ENCODE results near the gene DOCK10.

DOCK10 gene

GRCh38 chr2:225017098-225017685 is 25.1 kb downstream of the DOCK10 start:
- Histone ChIP-seq H3K9me3 (ENCODE audit: control insufficient read depth, low read length) (no peaks in the 10 kb centered on the region), H3K36me3 (ENCODE audit: control insufficient read depth, insufficient read depth, low read length) (peaks cover 3% of the 10 kb centered on the region), H3K4me1 (ENCODE audit: control insufficient read depth, insufficient read depth, low read length, poor library complexity, severe bottlenecking) (peaks cover 13% of the 10 kb centered on the region), H3K27ac (ENCODE audit: insufficient read depth, low read length, poor library complexity, severe bottlenecking) (no peak overlapping the region), H3K27me3 (replicated peaks; ENCODE audit: control insufficient read depth, insufficient read depth, low read length, poor library complexity, severe bottlenecking) (no peaks in the 10 kb centered on the region), H3K4me3 (ENCODE audit: insufficient read depth, low read depth, low read length, poor library complexity, severe bottlenecking) (no peak overlapping the region)
- no peak for DNase-seq

- Histone ChIP-seq H3K36me3 (ENCODE audit: control insufficient read depth, insufficient read depth, low read length) (peaks cover 3% of the 10 kb centered on the region), H3K27ac (ENCODE audit: insufficient read depth, low read length, poor library complexity, severe bottlenecking) (peak overlapping the region; percentile 40), H3K4me3 (ENCODE audit: insufficient read depth, low read depth, low read length, poor library complexity, severe bottlenecking) (no peak overlapping the region), H3K9me3 (ENCODE audit: control insufficient read depth, low read length) (no peaks in the 10 kb centered on the region), H3K4me1 (ENCODE audit: control insufficient read depth, insufficient read depth, low read length, poor library complexity, severe bottlenecking) (peaks cover 25% of the 10 kb centered on the region), H3K27me3 (replicated peaks; ENCODE audit: control insufficient read depth, insufficient read depth, low read length, poor library complexity, severe bottlenecking) (no peaks in the 10 kb centered on the region)
- no peak for DNase-seq
Measured at GRCh38 chr2:225013425-225014365, 28.6 kb downstream of the DOCK10 start.

GRCh38 chr2:225011585-225011984 is 30.7 kb downstream of the DOCK10 start:
- DNase-seq: no peak
- H3K36me3 ChIP-seq (ENCODE audit: control insufficient read depth, insufficient read depth, low read length): peaks cover 3% of the 10 kb centered on the region
- no peak overlapping the region for H3K4me3 ChIP-seq (ENCODE audit: insufficient read depth, low read depth, low read length, poor library complexity, severe bottlenecking)
- no peak overlapping the region for H3K27ac ChIP-seq (ENCODE audit: insufficient read depth, low read length, poor library complexity, severe bottlenecking)
- peaks cover 28% of the 10 kb centered on the region for H3K4me1 ChIP-seq (ENCODE audit: control insufficient read depth, insufficient read depth, low read length, poor library complexity, severe bottlenecking)
- H3K27me3 ChIP-seq (replicated peaks; ENCODE audit: control insufficient read depth, insufficient read depth, low read length, poor library complexity, severe bottlenecking): no peaks in the 10 kb centered on the region
- no peaks in the 10 kb centered on the region for H3K9me3 ChIP-seq (ENCODE audit: control insufficient read depth, low read length)

- H3K4me1 ChIP-seq (ENCODE audit: control insufficient read depth, insufficient read depth, low read length, poor library complexity, severe bottlenecking): peaks cover 28% of the 10 kb centered on the region
- H3K9me3 ChIP-seq (ENCODE audit: control insufficient read depth, low read length): no peaks in the 10 kb centered on the region
- DNase-seq: no peak
- no peak overlapping the region for H3K4me3 ChIP-seq (ENCODE audit: insufficient read depth, low read depth, low read length, poor library complexity, severe bottlenecking)
- no peaks in the 10 kb centered on the region for H3K27me3 ChIP-seq (replicated peaks; ENCODE audit: control insufficient read depth, insufficient read depth, low read length, poor library complexity, severe bottlenecking)
- no peak overlapping the region for H3K27ac ChIP-seq (ENCODE audit: insufficient read depth, low read length, poor library complexity, severe bottlenecking)
- peaks cover 3% of the 10 kb centered on the region for H3K36me3 ChIP-seq (ENCODE audit: control insufficient read depth, insufficient read depth, low read length)
Measured at GRCh38 chr2:225010804-225011203, 31.5 kb downstream of the DOCK10 start.

- H3K4me3 ChIP-seq (ENCODE audit: insufficient read depth, low read depth, low read length, poor library complexity, severe bottlenecking): no peak overlapping the region
- H3K9me3 ChIP-seq (ENCODE audit: control insufficient read depth, low read length): no peaks in the 10 kb centered on the region
- H3K27me3 ChIP-seq (replicated peaks; ENCODE audit: control insufficient read depth, insufficient read depth, low read length, poor library complexity, severe bottlenecking): no peaks in the 10 kb centered on the region
- DNase-seq: no peak
- H3K36me3 ChIP-seq (ENCODE audit: control insufficient read depth, insufficient read depth, low read length): peaks cover 3% of the 10 kb centered on the region
- peak overlapping the region; percentile 27 for H3K27ac ChIP-seq (ENCODE audit: insufficient read depth, low read length, poor library complexity, severe bottlenecking)
- peaks cover 28% of the 10 kb centered on the region for H3K4me1 ChIP-seq (ENCODE audit: control insufficient read depth, insufficient read depth, low read length, poor library complexity, severe bottlenecking)
Measured at GRCh38 chr2:225009768-225010167, 32.5 kb downstream of the DOCK10 start.

GRCh38 chr2:225008935-225009334 is 33.3 kb downstream of the DOCK10 start:
- DNase-seq: no peak
- H3K4me3 ChIP-seq (ENCODE audit: insufficient read depth, low read depth, low read length, poor library complexity, severe bottlenecking): no peak overlapping the region
- H3K36me3 ChIP-seq (ENCODE audit: control insufficient read depth, insufficient read depth, low read length): peaks cover 3% of the 10 kb centered on the region
- no peaks in the 10 kb centered on the region for H3K27me3 ChIP-seq (replicated peaks; ENCODE audit: control insufficient read depth, insufficient read depth, low read length, poor library complexity, severe bottlenecking)
- H3K27ac ChIP-seq (ENCODE audit: insufficient read depth, low read length, poor library complexity, severe bottlenecking): no peak overlapping the region
- peaks cover 28% of the 10 kb centered on the region for H3K4me1 ChIP-seq (ENCODE audit: control insufficient read depth, insufficient read depth, low read length, poor library complexity, severe bottlenecking)
- H3K9me3 ChIP-seq (ENCODE audit: control insufficient read depth, low read length): no peaks in the 10 kb centered on the region

- Histone ChIP-seq H3K4me1 (ENCODE audit: control insufficient read depth, insufficient read depth, low read length, poor library complexity, severe bottlenecking) (peaks cover 22% of the 10 kb centered on the region), H3K9me3 (ENCODE audit: control insufficient read depth, low read length) (no peaks in the 10 kb centered on the region), H3K27ac (ENCODE audit: insufficient read depth, low read length, poor library complexity, severe bottlenecking) (no peak overlapping the region), H3K36me3 (ENCODE audit: control insufficient read depth, insufficient read depth, low read length) (peaks cover 3% of the 10 kb centered on the region), H3K27me3 (replicated peaks; ENCODE audit: control insufficient read depth, insufficient read depth, low read length, poor library complexity, severe bottlenecking) (no peaks in the 10 kb centered on the region), H3K4me3 (ENCODE audit: insufficient read depth, low read depth, low read length, poor library complexity, severe bottlenecking) (no peak overlapping the region)
- DNase-seq: no peak
Measured at GRCh38 chr2:225008179-225008856, 34.0 kb downstream of the DOCK10 start.

GRCh38 chr2:225006730-225007129 is 35.5 kb downstream of the DOCK10 start:
- H3K27me3 ChIP-seq (replicated peaks; ENCODE audit: control insufficient read depth, insufficient read depth, low read length, poor library complexity, severe bottlenecking): no peaks in the 10 kb centered on the region

GRCh38 chr2:225004597-225004996 is 37.7 kb downstream of the DOCK10 start:
- Histone ChIP-seq H3K27ac (ENCODE audit: insufficient read depth, low read length, poor library complexity, severe bottlenecking) (no peak overlapping the region), H3K36me3 (ENCODE audit: control insufficient read depth, insufficient read depth, low read length) (no peaks in the 10 kb centered on the region), H3K27me3 (replicated peaks; ENCODE audit: control insufficient read depth, insufficient read depth, low read length, poor library complexity, severe bottlenecking) (no peaks in the 10 kb centered on the region), H3K4me1 (ENCODE audit: control insufficient read depth, insufficient read depth, low read length, poor library complexity, severe bottlenecking) (peaks cover 25% of the 10 kb centered on the region), H3K4me3 (ENCODE audit: insufficient read depth, low read depth, low read length, poor library complexity, severe bottlenecking) (no peak overlapping the region), H3K9me3 (ENCODE audit: control insufficient read depth, low read length) (no peaks in the 10 kb centered on the region)
- DNase-seq: no peak

More at GRCh38 chr2:225006730-225007129, 35.5 kb downstream of the DOCK10 start:
- no peak overlapping the region for H3K4me3 ChIP-seq (ENCODE audit: insufficient read depth, low read depth, low read length, poor library complexity, severe bottlenecking)
- peaks cover 3% of the 10 kb centered on the region for H3K36me3 ChIP-seq (ENCODE audit: control insufficient read depth, insufficient read depth, low read length)
- H3K27ac ChIP-seq (ENCODE audit: insufficient read depth, low read length, poor library complexity, severe bottlenecking): no peak overlapping the region
- peaks cover 26% of the 10 kb centered on the region for H3K4me1 ChIP-seq (ENCODE audit: control insufficient read depth, insufficient read depth, low read length, poor library complexity, severe bottlenecking)
- no peaks in the 10 kb centered on the region for H3K9me3 ChIP-seq (ENCODE audit: control insufficient read depth, low read length)
- DNase-seq: no peak

GRCh38 chr2:225002656-225003045 is 39.6 kb downstream of the DOCK10 start:
- H3K27me3 ChIP-seq (replicated peaks; ENCODE audit: control insufficient read depth, insufficient read depth, low read length, poor library complexity, severe bottlenecking): no peaks in the 10 kb centered on the region
- no peak for DNase-seq
- H3K4me3 ChIP-seq (ENCODE audit: insufficient read depth, low read depth, low read length, poor library complexity, severe bottlenecking): no peak overlapping the region
- peaks cover 29% of the 10 kb centered on the region for H3K4me1 ChIP-seq (ENCODE audit: control insufficient read depth, insufficient read depth, low read length, poor library complexity, severe bottlenecking)
- H3K36me3 ChIP-seq (ENCODE audit: control insufficient read depth, insufficient read depth, low read length): no peaks in the 10 kb centered on the region
- H3K27ac ChIP-seq (ENCODE audit: insufficient read depth, low read length, poor library complexity, severe bottlenecking): peak overlapping the region; percentile 33
- no peaks in the 10 kb centered on the region for H3K9me3 ChIP-seq (ENCODE audit: control insufficient read depth, low read length)
